ENCODE measurements around the gene GTF3C5. TPM values are rescaled to one million over a fixed set of nuclear protein-coding genes. Genes with fewer than 3 reads are reported as not detected.

The GTF3C5 gene
- total and polyA plus RNA-seq, 9 of the 15 experiments (the other 6 are each of a cell fraction or from before 2014, with no cell fraction given) = 3.8 to 118 (median 83.7) TPM

DNA sequence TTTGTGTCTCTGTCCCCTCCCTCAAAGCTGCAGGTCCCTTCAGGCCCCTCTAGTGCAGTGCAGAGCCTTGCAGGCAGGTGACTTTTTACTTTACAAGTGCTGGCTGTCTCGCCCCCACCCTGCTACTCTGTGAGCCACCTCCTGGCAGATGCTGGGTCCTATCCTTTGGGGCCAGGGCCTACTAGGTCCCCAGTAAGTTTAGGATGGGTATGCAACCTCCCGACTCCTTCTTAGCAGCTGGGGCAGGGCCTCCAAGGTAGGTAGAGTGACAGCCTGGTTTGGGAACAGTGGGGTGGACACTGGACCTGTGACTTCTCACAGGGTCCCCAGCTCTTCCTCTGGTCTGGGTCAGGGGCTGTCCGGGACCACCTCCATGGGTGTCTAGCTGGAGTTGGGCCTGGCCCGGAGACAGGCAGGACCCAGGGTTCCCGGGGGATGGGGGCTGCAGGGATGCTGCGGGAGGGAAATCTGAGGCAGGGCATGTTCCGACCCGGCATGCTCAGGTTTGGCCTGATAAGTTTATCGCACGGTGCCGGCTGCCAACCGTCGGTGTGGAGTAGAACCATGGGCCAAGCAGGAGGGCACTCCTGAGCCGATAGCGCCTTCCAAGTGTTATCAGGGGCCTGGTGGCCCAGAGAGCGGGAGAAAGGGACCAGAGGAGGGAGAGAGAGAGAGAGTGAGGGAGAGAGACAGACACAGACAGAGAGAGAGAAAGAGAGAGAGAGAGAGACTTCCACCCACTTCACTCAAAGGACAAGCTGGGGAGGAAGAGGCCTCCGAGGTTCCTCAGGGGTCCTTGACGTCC, 31.8 kb upstream of the GTF3C5 start (continued):
- TF ChIP-seq TCF7L2 (IDR thresholded peaks at IDR 0.05; ENCODE audit: low read depth, low read length) (no peak), ZBTB8A (IDR thresholded peaks at IDR 0.05; ENCODE audit: partially characterized antibody) (no peak), SRF (CRISPR knock-in tag; IDR thresholded peaks at IDR 0.05) (no peak), HNRNPUL1 (IDR thresholded peaks at IDR 0.05; ENCODE audit: low read length) (no peak), NBN (IDR thresholded peaks at IDR 0.05; ENCODE audit: low read depth) (peak; percentile 65; the same call in 1 of the 2 replicates), ZNF121 (CRISPR knock-in tag; conservative IDR thresholded peaks at IDR 0.05) (no peak), PHF21A (IDR thresholded peaks at IDR 0.05; ENCODE audit: borderline replicate concordance, low read depth) (peak; percentile 73; the same call in 1 of the 2 replicates), FOXK2 (conservative IDR thresholded peaks at IDR 0.05 in 1 of 2, IDR thresholded peaks at IDR 0.05 in 1 of 2; ENCODE audit: low read depth in 2 of 2) (no peak; a peak in 1 of 4 replicates), FIP1L1 (IDR thresholded peaks at IDR 0.05; ENCODE audit: low read depth, low read length, poor library complexity, severe bottlenecking) (no peak), CBX8 (IDR thresholded peaks at IDR 0.05; ENCODE audit: borderline replicate concordance, extremely low read depth, low read depth, low read length, poor library complexity, severe bottlenecking) (no peak), CXXC5 (CRISPR knock-in tag; IDR thresholded peaks at IDR 0.05) (peak; percentile 85), ZKSCAN3 (CRISPR knock-in tag; IDR thresholded peaks at IDR 0.05) (no peak), ZNF133 (CRISPR knock-in tag; IDR thresholded peaks at IDR 0.05) (no peak), PHB (CRISPR knock-in tag; IDR thresholded peaks at IDR 0.05) (no peak)
- TF ChIP-seq, protein P1, sequence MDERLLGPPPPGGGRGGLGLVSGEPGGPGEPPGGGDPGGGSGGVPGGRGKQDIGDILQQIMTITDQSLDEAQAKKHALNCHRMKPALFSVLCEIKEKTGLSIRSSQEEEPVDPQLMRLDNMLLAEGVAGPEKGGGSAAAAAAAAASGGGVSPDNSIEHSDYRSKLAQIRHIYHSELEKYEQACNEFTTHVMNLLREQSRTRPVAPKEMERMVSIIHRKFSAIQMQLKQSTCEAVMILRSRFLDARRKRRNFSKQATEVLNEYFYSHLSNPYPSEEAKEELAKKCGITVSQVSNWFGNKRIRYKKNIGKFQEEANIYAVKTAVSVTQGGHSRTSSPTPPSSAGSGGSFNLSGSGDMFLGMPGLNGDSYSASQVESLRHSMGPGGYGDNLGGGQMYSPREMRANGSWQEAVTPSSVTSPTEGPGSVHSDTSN (CRISPR knock-in tag; IDR thresholded peaks at IDR 0.05; ENCODE audit: low read depth) = no peak
- TF ChIP-seq, protein P1 (tag; conservative IDR thresholded peaks at IDR 0.05; ENCODE audit: low read depth) = 0 out of 2 replicates have a peak, but pooled peaks have one; percentile 13
- TF ChIP-seq, protein P2, sequence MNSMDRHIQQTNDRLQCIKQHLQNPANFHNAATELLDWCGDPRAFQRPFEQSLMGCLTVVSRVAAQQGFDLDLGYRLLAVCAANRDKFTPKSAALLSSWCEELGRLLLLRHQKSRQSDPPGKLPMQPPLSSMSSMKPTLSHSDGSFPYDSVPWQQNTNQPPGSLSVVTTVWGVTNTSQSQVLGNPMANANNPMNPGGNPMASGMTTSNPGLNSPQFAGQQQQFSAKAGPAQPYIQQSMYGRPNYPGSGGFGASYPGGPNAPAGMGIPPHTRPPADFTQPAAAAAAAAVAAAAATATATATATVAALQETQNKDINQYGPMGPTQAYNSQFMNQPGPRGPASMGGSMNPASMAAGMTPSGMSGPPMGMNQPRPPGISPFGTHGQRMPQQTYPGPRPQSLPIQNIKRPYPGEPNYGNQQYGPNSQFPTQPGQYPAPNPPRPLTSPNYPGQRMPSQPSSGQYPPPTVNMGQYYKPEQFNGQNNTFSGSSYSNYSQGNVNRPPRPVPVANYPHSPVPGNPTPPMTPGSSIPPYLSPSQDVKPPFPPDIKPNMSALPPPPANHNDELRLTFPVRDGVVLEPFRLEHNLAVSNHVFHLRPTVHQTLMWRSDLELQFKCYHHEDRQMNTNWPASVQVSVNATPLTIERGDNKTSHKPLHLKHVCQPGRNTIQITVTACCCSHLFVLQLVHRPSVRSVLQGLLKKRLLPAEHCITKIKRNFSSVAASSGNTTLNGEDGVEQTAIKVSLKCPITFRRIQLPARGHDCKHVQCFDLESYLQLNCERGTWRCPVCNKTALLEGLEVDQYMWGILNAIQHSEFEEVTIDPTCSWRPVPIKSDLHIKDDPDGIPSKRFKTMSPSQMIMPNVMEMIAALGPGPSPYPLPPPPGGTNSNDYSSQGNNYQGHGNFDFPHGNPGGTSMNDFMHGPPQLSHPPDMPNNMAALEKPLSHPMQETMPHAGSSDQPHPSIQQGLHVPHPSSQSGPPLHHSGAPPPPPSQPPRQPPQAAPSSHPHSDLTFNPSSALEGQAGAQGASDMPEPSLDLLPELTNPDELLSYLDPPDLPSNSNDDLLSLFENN (IDR thresholded peaks at IDR 0.05; ENCODE audit: low read depth in 2 of 2, low read length in 2 of 2) = peak in 1 of 2 experiments; percentile 86; a peak in 2 of 4 replicates
- TF ChIP-seq, protein P3, sequence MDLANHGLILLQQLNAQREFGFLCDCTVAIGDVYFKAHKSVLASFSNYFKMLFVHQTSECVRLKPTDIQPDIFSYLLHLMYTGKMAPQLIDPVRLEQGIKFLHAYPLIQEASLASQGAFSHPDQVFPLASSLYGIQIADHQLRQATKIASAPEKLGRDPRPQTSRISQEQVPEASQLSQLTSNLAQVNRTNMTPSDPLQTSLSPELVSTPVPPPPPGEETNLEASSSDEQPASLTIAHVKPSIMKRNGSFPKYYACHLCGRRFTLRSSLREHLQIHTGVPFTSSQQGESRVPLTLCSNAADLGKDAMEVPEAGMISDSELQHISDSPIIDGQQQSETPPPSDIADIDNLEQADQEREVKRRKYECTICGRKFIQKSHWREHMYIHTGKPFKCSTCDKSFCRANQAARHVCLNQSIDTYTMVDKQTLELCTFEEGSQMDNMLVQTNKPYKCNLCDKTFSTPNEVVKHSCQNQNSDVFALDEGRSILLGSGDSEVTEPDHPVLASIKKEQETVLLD (IDR thresholded peaks at IDR 0.05) = peak; percentile 91
